HG03565 (cell line): ENCODE data around the gene GPC5.

Source experiments
- ATAC-seq: cut with Tn5 transposase; IDR thresholded peaks from one replicate; pipeline ENCODE4 v1.9.1; 2021; ENCODE audit warnings: mild to moderate bottlenecking, moderate library complexity; ENCODE audit not compliant: unreplicated experiment

Gene GPC5

DNA sequence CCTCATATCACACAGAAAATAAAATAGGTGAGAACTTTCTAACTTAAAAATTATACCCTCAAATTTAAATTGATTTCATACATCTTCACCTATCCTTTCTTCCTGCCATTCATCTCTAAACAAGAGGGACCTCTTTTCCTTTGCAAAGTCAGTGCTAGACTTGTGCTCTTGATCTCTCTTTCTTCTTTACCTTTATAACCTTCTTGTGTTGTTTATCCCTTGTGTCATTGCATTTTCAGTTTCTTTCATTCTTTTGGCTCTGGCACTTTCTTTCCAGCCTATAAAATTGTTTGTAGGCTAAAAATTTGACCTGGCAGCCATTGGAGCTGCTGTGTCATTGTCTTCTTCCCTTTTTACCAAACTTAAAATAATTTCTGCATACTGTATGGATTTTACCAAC is 190.1 kb downstream of the GPC5 start:
- no peak for ATAC-seq

DNA sequence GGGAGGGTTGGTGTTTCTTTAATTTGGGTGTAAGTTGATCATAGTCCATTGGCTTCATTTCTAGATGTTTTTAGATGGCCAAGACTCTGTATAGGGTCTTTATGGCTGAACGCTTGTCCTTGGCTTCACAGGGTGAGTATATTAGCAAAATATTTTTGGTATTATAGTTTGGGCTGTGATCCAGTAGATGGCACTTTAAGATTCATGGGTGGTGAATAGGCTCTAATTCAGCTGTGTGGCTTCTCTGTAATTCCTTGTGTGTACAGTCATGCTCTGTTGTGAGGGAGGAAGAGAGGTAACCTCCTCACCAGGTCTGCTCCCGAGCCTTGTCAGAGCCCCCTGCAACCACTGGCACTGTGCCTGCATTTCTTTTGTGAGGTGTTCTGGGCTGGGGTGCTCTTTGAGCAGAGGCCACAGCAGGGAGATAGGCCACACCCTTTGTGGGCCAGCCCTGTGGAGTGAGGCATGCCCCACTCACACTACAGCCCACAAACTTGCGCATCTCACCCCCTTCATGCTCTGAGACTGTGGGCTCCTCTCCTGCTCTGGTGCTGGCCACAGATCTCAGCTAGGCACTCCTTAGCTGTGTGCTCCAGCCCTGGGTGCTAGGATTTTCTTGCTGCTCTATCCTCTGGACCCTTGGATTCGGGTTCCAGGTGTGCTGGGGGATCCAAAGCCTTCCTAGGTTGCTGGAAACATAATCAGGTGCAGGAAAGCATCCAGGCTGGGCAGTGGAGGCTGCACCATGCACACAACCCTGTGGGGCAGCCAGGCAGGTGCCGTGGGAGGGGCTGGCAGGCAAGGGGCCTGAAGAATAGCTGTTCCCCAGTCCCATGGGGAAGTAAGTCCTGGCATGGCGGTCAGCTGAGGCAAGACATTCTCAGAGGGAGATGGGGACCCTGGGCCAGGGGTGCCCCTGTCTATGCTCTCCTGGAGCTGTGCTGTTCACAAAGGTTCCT is 193.9 kb downstream of the GPC5 start:
- no peak for ATAC-seq

GRCh38 chr13:91593456-91593855 is 195.0 kb downstream of the GPC5 start:
- no peak for ATAC-seq

- ATAC-seq: no peak
Observed at GRCh38 chr13:91594061-91594460, 195.6 kb downstream of the GPC5 start.

DNA sequence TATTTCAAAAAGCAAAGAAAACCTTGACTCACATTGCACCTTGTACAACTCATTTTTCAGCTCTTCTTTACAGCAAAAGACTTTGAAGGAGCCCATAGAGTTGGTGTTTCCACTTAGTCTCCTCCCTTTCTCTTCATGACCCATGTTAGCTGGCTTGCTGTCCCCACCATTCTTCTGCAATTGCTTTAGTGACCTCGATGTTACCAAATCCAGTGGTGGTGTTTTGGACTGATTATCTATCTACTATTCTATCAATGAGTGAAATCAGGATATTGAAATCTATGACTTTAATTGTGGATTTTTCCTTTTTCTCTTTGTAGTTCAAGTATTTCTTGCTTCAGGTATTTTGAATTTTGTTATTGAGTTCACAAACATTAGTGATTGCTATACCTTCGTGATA is 197.3 kb downstream of the GPC5 start:
- ATAC-seq: no peak

DNA sequence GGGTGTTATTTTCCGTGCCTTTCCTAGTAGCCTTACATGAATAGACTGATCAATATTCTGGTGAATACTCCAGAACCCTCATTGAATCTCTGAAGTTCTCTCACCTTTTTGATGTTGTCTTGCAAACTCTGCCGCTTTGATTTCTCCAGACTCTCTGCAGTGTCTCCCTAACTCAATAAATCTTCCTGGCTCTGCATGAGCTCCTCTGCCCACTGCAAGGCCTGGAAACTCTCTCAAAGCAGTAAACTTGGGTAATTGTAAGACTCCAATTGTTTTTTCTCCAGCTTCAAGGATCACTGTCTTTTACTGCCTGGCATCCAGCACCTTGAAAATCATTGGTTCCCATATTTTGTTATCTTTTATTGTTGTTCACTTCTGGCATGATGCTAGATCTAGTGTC is 198.4 kb downstream of the GPC5 start:
- ATAC-seq: no peak

DNA sequence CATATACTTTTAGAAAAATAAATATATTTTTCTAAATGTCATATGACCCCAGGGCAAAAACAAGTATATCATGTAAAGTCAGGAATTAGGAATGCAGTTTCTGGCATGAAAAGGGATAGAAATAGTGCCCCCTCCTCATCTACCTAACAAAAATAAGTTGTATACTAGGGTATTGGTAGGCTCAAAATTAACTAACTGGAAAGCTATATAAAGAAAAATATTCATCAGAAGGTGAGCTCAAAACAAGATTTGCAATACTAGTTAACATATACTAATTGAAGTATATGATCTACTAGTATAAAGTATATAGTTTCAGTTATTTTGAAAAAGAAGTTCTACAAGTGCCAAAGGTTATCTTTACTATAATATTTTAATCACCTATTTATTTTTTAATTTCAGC is 200.2 kb downstream of the GPC5 start:
- ATAC-seq: no peak

GRCh38 chr13:91601273-91601672 is 202.9 kb downstream of the GPC5 start:
- ATAC-seq: no peak

- no peak for ATAC-seq
Observed at GRCh38 chr13:91601807-91602206, 203.4 kb downstream of the GPC5 start.

DNA sequence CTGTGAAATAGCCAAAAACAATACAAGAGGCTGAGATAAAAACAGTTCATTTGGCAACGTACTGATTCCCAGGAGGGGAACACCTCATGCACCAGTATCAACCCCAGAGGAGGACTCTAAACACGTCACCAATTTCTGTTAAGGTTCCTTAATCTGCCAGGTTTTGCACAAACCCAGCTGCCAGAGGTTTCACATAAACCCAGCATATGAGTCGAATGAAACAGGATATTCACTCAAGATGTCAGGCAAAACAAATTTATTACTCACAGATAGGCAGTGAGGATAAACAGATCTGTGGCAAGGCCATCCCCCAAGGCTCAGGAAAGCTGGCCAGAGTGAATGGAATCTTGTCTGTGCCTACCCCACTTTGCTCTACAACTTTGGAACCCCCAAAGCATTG is 210.9 kb downstream of the GPC5 start:
- no peak for ATAC-seq

- ATAC-seq: no peak
Observed at GRCh38 chr13:91618315-91618714, 219.9 kb downstream of the GPC5 start.

DNA sequence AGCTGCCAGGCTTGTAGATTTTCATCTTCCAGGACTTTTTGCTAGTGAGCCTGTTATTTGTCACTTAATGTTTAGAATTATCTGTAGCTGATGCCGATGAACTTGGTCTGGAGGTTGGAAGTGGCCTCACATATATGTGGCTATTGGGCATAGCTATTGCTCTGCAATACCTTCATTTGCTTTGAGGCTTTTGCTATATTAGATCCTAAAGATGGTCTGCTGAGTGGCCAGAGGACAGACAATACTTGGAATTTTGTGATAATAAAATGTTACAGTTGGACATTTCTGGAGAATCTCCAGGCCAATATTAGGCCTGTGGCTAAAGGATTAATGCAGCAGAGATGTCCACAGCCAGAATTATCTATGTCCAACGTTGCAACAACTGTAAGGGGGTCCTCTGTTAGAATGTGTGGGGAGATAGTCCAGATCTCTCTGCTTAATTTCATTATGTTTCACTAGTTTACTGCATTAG is 222.3 kb downstream of the GPC5 start:
- ATAC-seq: no peak

DNA sequence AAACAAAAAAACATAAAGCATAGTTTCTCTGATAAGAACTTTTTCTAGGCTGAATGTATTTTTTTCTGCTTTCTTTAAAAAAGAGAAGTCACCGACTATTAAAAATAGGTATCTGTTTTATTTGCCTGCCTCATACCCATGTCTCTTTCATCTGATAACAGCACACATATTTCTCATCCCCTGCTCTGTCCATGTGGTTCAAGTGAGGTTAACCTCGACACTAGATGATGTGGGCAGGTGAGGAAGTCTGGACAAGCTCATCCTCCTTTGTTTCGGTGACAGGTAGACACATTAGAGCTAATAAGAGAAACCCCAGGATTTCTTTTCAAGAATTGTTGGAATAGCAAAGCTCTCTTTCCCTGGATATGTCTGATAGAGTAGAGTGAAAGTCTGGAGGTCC is 222.7 kb downstream of the GPC5 start:
- no peak for ATAC-seq

GRCh38 chr13:91621963-91622362 is 223.5 kb downstream of the GPC5 start:
- ATAC-seq: no peak

GRCh38 chr13:91622778-91623550 is 224.5 kb downstream of the GPC5 start:
- no peak for ATAC-seq

- no peak for ATAC-seq
Observed at GRCh38 chr13:91627952-91628739, 229.7 kb downstream of the GPC5 start.

GRCh38 chr13:91630946-91631345 is 232.5 kb downstream of the GPC5 start:
- no peak for ATAC-seq

DNA sequence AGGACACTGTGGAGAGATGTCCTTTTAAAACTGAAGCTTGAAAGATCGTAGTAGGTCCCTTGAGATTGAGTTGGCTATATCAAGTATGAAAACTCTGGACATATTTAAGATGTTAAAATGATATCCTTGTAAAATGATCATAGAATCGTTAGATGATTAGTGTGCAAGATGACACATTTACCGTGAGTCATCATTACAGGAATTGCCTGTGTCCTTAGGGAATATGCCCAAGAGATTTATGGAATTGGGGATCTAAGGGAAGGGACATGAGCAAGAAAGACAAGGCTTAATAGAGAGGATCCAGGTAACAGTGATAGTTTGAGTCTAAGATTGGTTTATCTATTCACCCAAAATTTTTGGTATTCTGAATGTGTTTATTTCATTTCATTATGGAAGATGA is 233.7 kb downstream of the GPC5 start:
- no peak for ATAC-seq

GRCh38 chr13:91639330-91639729 is 240.9 kb downstream of the GPC5 start:
- ATAC-seq: no peak

- no peak for ATAC-seq
Observed at GRCh38 chr13:91643394-91643793, 245.0 kb downstream of the GPC5 start.

GRCh38 chr13:91644806-91645205 is 246.4 kb downstream of the GPC5 start:
- no peak for ATAC-seq
